ENCODE measurements around the gene CRACR2A.

The CRACR2A gene

DNA sequence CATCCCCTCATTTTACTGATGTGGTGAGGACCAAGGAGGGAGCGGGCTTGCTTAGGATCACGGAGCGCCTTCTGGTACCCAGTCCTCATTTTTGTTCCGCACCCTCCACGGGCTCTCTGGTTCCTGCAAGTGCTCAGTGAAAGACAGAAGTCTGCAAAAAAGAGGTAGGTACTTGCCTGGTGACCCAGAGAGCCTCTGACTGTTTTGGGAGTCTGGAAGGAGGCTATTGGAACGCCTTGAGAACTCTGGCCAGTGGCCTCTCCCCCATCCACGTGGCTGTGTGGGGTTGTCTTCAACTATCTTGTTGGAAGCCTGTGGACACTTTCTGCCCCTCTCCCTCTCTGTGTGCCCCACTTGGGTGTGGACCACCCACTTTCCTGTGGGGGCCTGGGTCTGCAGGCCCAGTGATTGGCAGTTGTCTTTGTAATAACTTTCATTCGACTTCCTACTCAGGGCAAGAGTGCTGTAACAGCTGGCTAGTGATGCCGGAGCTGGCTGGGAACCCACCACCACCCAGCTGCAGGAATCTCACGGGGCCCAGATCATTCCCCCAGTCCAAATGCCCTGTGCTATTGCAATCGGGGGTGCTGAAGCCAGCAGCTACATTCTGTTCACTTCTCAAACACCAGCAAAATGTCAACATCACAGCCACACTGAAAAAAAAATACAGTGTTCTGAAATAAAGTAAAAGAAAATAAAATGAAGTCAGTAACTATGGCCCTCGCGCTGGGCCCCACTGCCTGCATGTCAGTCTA, 139.1 kb downstream of the CRACR2A start:
- no peak for DNase-seq

- DNase-seq, result no peak
Observed at GRCh38 chr12:3611860-3612703, 140.8 kb downstream of the CRACR2A start.

DNA sequence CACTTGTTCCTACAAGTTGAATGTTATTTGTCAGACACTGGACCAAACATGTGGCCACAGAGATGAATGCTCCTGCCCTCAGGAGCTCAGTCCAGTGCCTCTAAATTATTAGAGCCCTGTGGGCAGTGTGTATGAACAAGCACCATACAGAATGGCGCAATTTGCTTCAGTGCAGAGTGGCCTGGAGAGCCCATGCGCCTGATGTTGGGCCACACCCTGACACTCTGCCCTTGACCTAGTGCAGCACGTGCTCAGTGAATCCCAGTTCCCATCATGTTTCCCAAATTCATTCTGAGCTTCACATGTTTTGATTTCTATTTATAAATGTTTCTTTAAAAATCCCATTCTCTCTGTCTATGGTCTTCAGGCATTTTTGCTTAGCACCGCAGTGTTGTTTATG, 145.1 kb downstream of the CRACR2A start:
- DNase-seq, result no peak

GRCh38 chr12:3607039-3607720, 145.7 kb downstream of the CRACR2A start:
- DNase-seq, result peak; percentile 21

GRCh38 chr12:3606128-3606527, 146.8 kb downstream of the CRACR2A start:
- no peak for DNase-seq

DNA sequence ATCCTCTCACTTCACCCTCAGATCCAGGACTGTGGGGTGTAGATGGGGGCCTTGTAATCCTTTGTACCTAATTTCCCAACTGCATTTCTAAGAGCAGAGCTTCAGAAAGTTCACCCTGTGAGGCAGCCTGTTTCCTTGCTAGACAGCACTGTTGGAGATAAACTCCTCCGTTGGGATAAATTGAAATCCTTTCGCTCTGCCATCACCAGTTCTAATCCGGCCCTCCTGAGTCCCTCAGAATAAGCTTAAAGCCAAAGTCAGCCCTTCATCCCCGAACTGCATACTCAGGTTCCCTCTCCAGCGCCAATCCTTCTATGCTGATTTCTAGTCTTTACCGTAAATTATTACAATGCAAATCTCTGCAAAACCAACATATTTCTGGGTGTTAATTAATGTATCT, 147.2 kb downstream of the CRACR2A start:
- DNase-seq, result no peak

GRCh38 chr12:3604748-3605586, 147.9 kb downstream of the CRACR2A start:
- peak; percentile 18 for DNase-seq

DNA sequence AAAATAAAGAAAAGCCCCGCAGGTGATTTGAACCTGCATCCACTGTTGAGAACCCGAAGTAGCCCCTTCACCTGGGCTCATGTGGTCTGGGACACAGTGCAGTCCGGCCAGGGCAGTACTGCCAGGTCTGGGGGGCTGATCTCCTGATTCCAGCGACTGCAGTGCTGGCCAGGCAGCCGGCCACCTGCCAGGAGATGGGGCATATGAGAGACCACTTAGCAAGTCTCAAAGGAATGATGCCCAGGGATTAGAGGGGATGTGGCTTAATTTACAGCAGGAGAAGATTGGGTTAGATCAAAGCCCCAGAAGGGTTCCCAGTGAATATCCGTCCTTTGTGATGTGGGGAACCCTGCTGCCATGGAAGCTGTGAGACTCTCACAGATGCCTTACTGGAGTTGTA, 148.6 kb downstream of the CRACR2A start:
- no peak for DNase-seq

DNA sequence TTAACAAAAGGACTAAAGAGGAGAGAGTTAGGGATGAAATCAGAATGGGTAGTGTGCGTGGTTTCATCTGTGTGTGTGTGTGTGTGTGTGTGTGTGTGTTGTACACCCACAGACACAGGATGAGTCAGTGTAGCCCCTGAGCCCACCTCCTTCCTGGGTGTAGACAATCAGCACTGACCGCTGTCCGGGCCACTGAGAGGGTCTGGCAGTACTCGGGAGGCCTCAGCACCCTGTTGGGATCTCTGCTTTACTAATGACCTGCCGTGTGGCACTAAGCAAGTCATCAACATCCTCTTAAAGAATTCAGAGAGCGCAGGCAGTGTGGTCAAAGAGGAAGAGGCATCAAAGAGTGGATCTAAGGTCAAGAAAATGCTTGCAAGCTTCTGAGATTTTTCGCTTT, 149.3 kb downstream of the CRACR2A start:
- DNase-seq, result no peak

DNA sequence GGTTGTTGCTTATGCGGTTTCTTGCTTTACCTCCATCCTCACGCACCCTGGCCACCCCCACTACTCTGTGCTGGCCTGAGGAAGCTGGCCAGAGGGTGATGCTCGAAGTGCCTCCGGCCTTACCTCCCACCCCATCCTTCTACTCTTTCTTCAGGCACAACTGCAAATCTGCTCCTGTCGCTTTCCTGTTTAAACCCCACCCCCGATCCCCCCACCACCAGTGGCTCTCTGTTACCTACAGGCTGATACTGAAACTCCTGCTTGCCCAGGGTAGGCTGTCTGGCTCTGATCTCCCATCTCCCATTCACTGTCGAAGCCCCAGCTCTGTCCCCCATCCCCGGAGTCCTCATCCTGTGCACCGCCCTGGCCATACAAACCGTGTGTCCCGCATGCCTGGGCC, 150.4 kb downstream of the CRACR2A start:
- DNase-seq, result no peak

GRCh38 chr12:3601461-3602150, 151.3 kb downstream of the CRACR2A start:
- no peak for DNase-seq

GRCh38 chr12:3600951-3601350, 152.0 kb downstream of the CRACR2A start:
- no peak for DNase-seq

- no peak for DNase-seq
Observed at GRCh38 chr12:3600039-3600720, 152.7 kb downstream of the CRACR2A start.

GRCh38 chr12:3598896-3599860, 153.7 kb downstream of the CRACR2A start:
- DNase-seq, result no peak

- no peak for DNase-seq
Observed at GRCh38 chr12:3597526-3598210, 155.2 kb downstream of the CRACR2A start.

- DNase-seq, result no peak
Observed at GRCh38 chr12:3596703-3597415, 156.1 kb downstream of the CRACR2A start.

DNA sequence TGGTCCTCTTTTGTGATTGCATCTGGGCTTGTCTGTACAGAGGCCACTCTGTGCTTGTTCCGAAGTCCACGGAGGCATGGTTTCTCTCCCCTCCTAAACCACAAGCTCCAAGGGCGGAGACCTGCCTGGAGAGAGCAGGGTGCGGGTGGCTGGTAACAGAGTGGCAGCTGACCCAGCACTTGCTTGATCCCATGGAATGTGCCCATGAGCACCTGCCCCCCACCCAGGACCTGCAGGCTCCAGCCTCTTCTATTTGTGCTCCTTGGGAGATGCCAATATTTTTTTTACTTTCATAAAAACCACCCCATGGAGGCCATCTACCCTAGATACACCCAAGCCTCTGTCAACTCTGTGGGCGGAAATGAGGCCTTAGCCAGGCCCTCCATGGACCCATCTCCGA, 157.2 kb downstream of the CRACR2A start:
- DNase-seq, result no peak

- no peak for DNase-seq
Observed at GRCh38 chr12:3594966-3595365, 157.9 kb downstream of the CRACR2A start.

- no peak for DNase-seq
Observed at GRCh38 chr12:3593906-3594483, 158.9 kb downstream of the CRACR2A start.
